Measurements from ENCODE around the gene CDH13.
A peak's percentile ranks its signal among the peaks of the same experiment; 100 is the strongest.
"Not testable (repeated sequence)": the region's sequence is repeated elsewhere in the genome, so short reads cannot be mapped to it uniquely, and the experiment has no call there.

The CDH13 gene

DNA sequence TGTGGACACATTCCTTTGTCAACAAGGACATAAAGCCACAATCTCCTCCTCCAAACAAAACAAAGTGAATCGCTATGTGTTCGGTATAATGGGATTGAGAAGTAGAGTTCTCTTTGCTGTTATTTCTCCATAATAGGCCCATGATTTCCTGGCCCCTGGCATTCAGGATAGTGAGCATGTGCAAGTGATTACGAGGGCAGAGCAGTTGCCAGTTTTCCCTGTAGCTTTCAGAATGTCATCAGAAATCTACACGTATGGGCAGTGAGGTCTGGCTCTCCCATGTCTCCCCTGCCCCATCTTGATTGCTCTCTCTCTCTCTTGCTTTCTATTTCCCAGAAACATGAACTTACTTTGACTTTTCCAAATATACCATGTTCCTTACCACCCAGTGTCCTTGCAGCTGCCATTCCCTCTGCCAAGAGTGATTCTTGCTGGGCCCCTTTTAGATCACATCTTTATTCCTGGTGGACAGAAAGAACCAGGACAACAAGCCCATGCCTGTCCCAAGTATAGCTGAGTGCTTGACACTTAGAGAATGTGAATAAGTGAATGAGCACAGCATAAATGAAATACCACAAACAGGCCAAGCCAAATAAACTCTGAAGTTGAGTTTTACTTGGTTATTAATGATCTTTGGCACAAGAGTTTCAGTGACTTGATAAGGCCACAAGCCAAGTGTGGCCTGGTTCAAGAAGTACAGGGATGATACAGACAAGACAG, 273.1 kb downstream of the CDH13 start:
- no peak for DNase-seq

DNA sequence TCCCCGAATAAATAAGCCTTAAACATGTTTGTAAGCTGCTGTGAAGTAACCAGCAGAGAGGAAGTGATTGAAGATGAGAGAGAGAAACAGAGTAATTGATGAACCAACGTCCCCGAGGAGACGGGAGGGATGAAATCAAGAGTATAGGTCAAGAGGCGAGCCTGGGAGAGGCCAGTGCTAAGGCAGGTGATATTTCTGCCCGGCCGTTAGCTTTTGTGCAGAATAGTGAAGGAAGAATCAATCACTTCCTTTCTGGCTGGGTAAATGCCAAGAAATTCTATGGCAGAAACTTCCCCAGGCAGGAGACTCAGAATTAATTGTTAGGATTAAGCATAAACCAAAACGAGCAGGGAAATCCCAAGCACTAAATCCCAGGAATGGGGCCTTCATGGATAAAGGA, 273.8 kb downstream of the CDH13 start:
- no peak for DNase-seq

GRCh38 chr16:82911925-82912324, 285.2 kb downstream of the CDH13 start:
- DNase-seq: no peak

DNA sequence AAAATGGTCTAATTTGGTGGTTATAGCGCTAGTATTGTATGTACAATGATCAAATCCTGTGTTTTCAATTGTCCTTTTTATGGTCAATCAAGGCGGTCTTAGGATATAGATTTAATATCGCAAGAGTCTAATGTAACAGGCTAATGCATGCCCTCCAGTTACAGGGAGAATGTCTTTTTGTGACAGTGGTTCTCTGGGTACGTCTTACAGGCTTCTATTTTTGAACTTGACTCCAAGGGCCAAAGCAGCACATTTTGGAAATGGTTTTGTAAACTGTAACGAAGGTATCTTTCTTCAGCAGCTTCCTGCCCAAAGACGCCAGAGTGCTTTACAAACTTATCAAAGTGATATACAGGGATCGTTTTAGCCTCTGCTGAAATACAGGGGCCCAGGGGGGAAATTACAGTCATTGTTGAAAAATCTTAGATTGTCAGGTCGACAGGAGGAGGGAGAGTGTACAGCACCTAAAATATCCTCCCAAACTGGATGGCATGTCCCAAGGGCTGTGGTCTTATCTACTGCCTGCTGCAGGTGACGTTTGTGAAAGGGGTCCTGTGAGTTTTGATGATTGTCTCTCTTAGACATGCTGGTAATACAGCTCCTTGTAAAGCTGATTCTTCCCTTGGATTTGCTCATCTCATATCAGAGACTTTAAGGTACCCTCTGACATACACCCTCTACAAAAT, 288.5 kb downstream of the CDH13 start:
- no peak for DNase-seq

- DNase-seq: no peak
Measured at GRCh38 chr16:82917886-82918595, 291.3 kb downstream of the CDH13 start.

GRCh38 chr16:82924075-82924854, 297.5 kb downstream of the CDH13 start:
- DNase-seq: peak; percentile 38

- DNase-seq: no peak
Measured at GRCh38 chr16:82926500-82926899, 299.7 kb downstream of the CDH13 start.

GRCh38 chr16:82933933-82934332, 307.2 kb downstream of the CDH13 start:
- DNase-seq: not testable (repeated sequence)

DNA sequence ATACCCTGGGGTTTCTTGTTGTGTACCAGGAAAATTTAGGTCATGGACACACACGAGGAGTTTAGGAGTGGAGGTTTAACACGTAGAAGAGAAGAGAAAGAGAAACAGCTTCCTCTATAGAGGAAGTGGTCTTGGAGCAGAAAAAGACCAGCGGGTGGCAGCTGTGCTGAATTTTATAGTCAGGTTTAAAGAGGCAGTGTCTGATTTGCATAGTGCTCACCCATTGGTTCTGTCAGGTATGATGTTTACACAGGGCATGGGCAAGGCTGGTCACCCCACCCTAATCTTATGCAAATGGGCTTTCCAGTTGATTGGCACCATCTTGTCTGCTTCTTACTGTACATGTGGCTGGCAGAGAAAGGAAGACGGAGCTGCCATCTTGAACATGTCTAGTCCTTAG, 309.0 kb downstream of the CDH13 start:
- peak; percentile 1 for DNase-seq

DNA sequence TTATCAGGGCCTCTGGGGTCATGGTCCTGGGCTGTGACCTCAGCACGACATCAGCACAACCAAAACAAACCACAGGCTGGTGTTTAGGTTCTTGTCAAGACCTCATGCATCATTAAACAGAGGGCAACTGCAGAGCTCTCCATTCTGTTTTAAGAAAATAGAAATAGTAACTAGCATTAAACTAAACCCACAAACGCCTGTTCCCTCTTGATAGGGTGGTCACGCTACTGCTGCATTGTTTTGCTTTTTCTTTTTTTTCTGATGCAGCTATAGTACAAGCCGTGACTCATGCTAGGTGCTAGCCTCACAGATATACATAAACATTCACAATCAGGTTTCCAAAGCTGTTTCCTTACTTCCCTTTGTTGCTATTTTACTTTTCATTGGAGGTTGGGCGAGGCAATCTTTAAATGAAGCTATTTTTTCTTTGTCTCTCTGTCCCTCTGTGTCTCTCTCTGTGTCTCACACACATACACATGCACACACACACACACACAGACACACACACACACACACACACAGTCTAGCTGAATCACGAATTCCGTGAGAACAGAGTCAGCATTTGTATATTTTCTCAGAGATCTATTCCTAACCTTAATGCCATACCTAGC, 310.3 kb downstream of the CDH13 start:
- peak; percentile 39 for DNase-seq

DNA sequence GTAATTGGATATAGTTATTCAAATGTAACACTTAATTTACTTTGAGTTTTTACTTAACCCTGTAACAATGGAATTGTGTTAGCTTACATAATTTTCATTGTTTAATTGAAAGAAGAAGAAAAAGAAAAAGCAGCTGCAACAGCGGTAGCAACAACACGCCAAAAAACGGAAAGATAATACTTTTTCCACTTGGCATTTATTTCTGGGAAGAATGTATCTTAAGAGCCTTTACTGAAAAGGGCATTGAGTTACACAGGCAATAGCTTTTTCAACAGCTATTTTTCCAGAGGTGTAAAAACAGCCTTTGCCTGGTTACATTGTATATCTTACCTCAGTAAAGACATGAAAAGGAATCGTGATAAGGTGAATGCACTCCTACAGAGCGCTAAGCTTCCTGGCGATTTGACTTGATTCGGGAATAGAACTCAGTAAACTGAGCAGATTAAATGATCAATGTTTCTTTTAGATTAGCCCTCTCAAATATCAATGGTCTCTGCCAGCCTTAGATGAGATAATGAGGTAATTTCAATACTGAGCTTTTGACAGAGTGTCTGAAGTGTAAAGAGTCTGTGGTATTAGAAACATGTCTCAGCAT, 311.3 kb downstream of the CDH13 start:
- no peak for DNase-seq

GRCh38 chr16:82943371-82943770, 316.6 kb downstream of the CDH13 start:
- no peak for DNase-seq

DNA sequence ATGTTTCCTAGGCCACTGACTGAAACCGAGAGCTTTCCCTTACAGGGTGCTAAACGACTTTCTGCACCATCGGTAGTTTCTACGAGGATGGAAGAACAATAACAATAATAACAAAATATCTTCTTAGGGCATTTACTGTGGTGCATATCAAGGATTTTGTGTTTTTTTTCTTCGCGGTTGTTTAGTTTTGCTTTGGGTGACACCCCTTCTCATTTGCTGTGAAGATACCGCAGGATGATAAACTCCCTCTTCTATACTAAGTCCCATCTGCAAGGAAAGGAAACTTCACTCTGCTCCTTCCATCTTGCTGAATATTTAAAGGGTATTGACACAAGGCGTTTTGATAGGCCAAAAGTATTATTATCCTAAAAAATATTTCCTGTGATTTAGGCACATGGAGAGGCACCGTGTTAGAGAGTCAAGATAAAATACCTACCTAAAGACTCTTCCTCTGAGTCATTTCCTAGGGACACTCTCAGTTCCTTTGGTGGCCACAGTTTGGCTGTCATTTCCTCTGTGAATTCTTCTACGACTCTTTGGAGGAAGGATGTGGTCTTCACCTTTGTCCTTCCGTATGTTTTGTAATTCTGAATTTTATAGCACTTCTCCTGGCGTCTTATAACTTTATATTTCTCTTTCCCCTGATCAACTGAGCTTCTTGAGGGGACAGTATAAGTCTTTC, 318.8 kb downstream of the CDH13 start:
- DNase-seq: no peak

- DNase-seq: no peak
Measured at GRCh38 chr16:82947698-82948097, 320.9 kb downstream of the CDH13 start.

- no peak for DNase-seq
Measured at GRCh38 chr16:82949016-82949415, 322.2 kb downstream of the CDH13 start.

- no peak for DNase-seq
Measured at GRCh38 chr16:82953517-82953916, 326.7 kb downstream of the CDH13 start.

- DNase-seq: no peak
Measured at GRCh38 chr16:82954224-82954929, 327.6 kb downstream of the CDH13 start.

DNA sequence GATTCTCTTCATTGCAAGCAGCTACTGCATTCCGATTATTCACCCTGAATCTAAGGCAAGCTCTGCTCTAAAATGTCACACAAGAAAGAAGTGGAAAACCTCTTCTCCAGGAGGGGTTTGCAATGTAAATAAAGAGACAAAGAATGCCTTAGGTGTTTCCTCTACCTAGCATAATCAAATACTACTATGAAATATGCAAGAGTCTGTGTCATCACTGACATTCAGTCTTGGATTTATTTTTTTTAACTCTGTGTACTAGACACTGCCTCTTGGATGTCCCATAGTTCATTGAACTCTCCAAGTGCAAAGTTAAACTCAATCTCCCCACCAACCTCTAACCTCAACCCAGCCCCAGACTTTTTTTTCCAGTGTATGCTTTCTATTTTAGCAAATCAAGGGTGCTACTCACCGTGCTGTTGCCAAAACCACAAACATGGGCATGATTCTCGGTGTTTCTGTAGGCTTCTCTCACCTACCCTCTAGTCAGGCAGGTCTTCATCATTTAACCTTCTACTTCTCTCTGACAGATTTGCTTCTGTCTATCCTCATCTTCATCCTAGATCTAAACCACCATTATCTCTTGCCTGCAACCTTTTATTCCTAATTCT, 329.1 kb downstream of the CDH13 start:
- peak; percentile 12 for DNase-seq

GRCh38 chr16:82957212-82957611, 330.4 kb downstream of the CDH13 start:
- no peak for DNase-seq

DNA sequence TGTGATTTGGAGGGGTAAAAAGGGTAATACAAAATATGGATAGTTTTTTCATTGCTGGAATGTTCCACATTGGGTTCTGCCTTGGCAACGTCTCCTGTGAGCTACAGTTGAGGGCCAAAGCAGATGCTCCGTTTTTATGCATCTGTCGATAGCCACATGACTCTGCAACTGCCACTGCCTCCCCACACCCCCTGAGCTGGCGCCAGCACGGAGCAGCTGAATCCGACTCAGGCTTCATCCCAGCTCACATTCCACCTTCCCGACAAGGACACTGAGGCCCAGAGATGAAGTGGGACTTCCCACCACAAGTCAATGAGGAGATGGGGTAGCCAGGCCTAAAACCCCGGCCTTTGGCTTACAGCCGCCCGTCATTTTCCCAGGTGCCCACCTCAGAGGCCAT, 334.1 kb downstream of the CDH13 start:
- DNase-seq: no peak

- DNase-seq: no peak
Measured at GRCh38 chr16:82963653-82964052, 336.9 kb downstream of the CDH13 start.

Data from NK-92 treated with Interleukin-12 subunit alpha and Interleukin-12 subunit beta, amount 100 ng/mL, for 24 hours (cell line).